ENCODE results near the gene BACH2. TPM values are rescaled to one million over a fixed set of nuclear protein-coding genes. Genes with fewer than 3 reads are reported as not detected.

BACH2 gene
- total and polyA plus RNA-seq, 7 donors: under 0.01 to 5.6 (median 1.4) TPM

GRCh38 chr6:90204327-90205056 lies 92.2 kb downstream of the BACH2 start:
- intact Hi-C loops (cut with DNase I): no loop called here
- WGBS, 2 donors: 66 to 80% methylated on average over 7 of the region's 7 CpGs
- Histone ChIP-seq H3K36me3 (no peaks in the 10 kb centered on the region), H3K27ac (peak overlapping the region in 1 of 4 donors; percentile 18), H3K9me3 (no peaks in the 10 kb centered on the region), H3K4me3 (no peak overlapping the region), H3K27me3 (no peaks in the 10 kb centered on the region), H3K4me1 (peaks cover 0 to 7% (median 0%) of the 10 kb centered on the region in 4 donors)
- no peak for DNase-seq
- no peak for TF ChIP-seq POLR2AphosphoS5 (IDR thresholded peaks at IDR 0.05)
- no peak for TF ChIP-seq CTCF (IDR thresholded peaks at IDR 0.05)
- no peak for TF ChIP-seq POLR2A (IDR thresholded peaks at IDR 0.05)
- TF ChIP-seq EP300 (IDR thresholded peaks at IDR 0.05): no peak

GRCh38 chr6:90203672-90204071 lies 93.0 kb downstream of the BACH2 start:
- H3K36me3 ChIP-seq: no peaks in the 10 kb centered on the region
- 81 to 86% methylated on average over 5 of the region's 5 CpGs for WGBS, 2 donors
- intact Hi-C loops (cut with DNase I): no loop called here
- H3K27ac ChIP-seq: no peak overlapping the region
- H3K27me3 ChIP-seq: no peaks in the 10 kb centered on the region
- no peaks in the 10 kb centered on the region for H3K9me3 ChIP-seq
- H3K4me1 ChIP-seq: peaks cover 0 to 7% (median 0%) of the 10 kb centered on the region in 4 donors
- no peak overlapping the region for H3K4me3 ChIP-seq
- no peak for DNase-seq
- no peak for TF ChIP-seq POLR2A (IDR thresholded peaks at IDR 0.05)
- no peak for TF ChIP-seq CTCF (IDR thresholded peaks at IDR 0.05)
- TF ChIP-seq POLR2AphosphoS5 (IDR thresholded peaks at IDR 0.05): no peak
- no peak for TF ChIP-seq EP300 (IDR thresholded peaks at IDR 0.05)

GRCh38 chr6:90202156-90202555 lies 94.5 kb downstream of the BACH2 start:
- intact Hi-C loops (cut with DNase I): no loop called here
- H3K4me3 ChIP-seq: no peak overlapping the region
- H3K27ac ChIP-seq: no peak overlapping the region
- no peaks in the 10 kb centered on the region for H3K27me3 ChIP-seq
- WGBS, 2 donors: 39 to 47% methylated on average over 2 of the region's 2 CpGs
- no peak for DNase-seq
- no peak for TF ChIP-seq CTCF (IDR thresholded peaks at IDR 0.05)
- no peak for TF ChIP-seq EP300 (IDR thresholded peaks at IDR 0.05)
- TF ChIP-seq POLR2AphosphoS5 (IDR thresholded peaks at IDR 0.05): no peak
- TF ChIP-seq POLR2A (IDR thresholded peaks at IDR 0.05): no peak
- peaks cover 0 to 7% (median 1%) of the 10 kb centered on the region in 4 donors for H3K4me1 ChIP-seq
- no peaks in the 10 kb centered on the region for H3K36me3 ChIP-seq
- H3K9me3 ChIP-seq: no peaks in the 10 kb centered on the region

GRCh38 chr6:90199900-90200299 lies 96.7 kb downstream of the BACH2 start:
- H3K36me3 ChIP-seq: no peaks in the 10 kb centered on the region
- peaks cover 0 to 9% (median 4%) of the 10 kb centered on the region in 4 donors for H3K4me1 ChIP-seq
- H3K4me3 ChIP-seq: no peak overlapping the region
- no peaks in the 10 kb centered on the region for H3K27me3 ChIP-seq
- no peak overlapping the region for H3K27ac ChIP-seq
- intact Hi-C loops (cut with DNase I): no loop called here
- DNase-seq: no peak
- TF ChIP-seq POLR2A (IDR thresholded peaks at IDR 0.05): no peak
- no peak for TF ChIP-seq CTCF (IDR thresholded peaks at IDR 0.05)
- no peak for TF ChIP-seq EP300 (IDR thresholded peaks at IDR 0.05)
- no peak for TF ChIP-seq POLR2AphosphoS5 (IDR thresholded peaks at IDR 0.05)
- 82 to 85% methylated on average over 4 of the region's 4 CpGs for WGBS, 2 donors
- H3K9me3 ChIP-seq: no peaks in the 10 kb centered on the region
